ENCODE results near the gene CHTOP.
A peak's percentile ranks its signal among the peaks of the same experiment; 100 is the strongest.

Gene CHTOP

DNA sequence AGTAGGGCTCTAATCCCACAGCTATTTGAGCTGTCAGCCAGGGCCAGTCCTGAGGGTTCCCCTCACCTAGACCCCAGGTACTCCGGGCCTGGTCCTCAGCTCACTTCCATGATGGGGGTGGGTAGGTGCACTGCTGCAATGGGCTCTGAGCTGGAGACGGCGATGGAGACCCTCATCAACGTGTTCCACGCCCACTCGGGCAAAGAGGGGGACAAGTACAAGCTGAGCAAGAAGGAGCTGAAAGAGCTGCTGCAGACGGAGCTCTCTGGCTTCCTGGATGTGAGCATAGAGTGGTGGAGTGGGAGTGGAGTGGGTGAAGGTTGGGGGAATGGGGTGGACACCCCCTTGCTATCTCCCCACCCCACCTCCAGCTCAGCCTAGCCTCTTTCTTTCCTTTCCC, 3.5 kb upstream of the CHTOP start:
- Histone ChIP-seq H3K4me3 (ENCODE audit: low read depth, low read length) (no peak overlapping the region), H3K27ac (peak overlapping the region; percentile 79)

DNA sequence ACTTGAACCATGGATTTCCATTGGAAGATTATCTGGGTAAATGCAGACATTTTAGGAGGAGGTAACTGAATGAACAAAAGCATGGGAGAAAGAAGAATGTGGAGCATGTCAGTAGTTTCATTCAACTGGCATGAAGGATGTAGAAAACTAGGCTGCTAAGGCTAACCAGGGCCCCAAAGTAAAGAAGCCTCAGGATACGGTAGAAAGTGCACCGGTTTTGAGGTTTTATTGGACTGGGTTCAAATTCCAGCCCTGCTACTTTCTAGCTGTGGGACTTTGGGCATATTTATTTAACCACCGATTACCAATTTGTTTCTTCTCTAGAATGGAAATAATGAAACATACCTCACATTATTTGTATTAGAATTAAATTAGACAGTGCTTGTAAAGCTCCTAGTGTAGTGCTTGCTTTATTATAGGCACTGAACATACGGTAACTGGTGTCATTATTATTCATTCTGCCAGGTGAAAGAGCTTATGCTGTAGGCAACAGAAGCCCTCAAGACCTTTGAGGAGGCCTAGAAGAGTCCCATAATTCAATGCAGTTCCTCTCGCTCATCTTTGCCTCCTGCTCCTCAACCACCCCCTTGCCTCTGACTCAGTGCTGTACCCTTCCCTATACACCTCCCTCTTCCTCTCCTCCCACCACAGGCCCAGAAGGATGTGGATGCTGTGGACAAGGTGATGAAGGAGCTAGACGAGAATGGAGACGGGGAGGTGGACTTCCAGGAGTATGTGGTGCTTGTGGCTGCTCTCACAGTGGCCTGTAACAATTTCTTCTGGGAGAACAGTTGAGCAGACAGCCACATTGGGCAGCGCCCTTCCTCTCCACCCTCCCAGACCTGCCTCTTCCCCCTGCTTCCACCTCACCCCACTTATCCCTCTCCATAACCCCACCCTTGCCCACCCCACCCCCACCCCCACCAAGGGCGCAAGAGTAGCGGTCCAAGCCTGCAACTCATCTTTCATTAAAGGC, 2.5 kb upstream of the CHTOP start:
- DNase-seq, result no peak
- peak overlapping the region; percentile 79 for H3K27ac ChIP-seq
- H3K27me3 ChIP-seq (ENCODE audit: insufficient read depth, low read depth, severe bottlenecking), result no peaks in the 10 kb centered on the region
- H3K4me3 ChIP-seq (ENCODE audit: low read depth, low read length), result no peak overlapping the region
- peaks cover 6% of the 10 kb centered on the region for H3K9me3 ChIP-seq (ENCODE audit: severe bottlenecking)
- TF ChIP-seq, protein P1, sequence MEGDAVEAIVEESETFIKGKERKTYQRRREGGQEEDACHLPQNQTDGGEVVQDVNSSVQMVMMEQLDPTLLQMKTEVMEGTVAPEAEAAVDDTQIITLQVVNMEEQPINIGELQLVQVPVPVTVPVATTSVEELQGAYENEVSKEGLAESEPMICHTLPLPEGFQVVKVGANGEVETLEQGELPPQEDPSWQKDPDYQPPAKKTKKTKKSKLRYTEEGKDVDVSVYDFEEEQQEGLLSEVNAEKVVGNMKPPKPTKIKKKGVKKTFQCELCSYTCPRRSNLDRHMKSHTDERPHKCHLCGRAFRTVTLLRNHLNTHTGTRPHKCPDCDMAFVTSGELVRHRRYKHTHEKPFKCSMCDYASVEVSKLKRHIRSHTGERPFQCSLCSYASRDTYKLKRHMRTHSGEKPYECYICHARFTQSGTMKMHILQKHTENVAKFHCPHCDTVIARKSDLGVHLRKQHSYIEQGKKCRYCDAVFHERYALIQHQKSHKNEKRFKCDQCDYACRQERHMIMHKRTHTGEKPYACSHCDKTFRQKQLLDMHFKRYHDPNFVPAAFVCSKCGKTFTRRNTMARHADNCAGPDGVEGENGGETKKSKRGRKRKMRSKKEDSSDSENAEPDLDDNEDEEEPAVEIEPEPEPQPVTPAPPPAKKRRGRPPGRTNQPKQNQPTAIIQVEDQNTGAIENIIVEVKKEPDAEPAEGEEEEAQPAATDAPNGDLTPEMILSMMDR (IDR thresholded peaks at IDR 0.05; ENCODE audit: low read depth, low read length), result no peak
- peaks cover 34% of the 10 kb centered on the region for H3K36me3 ChIP-seq

More for the DNA sequence above, 3.5 kb upstream of the CHTOP start:
- Histone ChIP-seq H3K9me3 (ENCODE audit: severe bottlenecking) (peaks cover 6% of the 10 kb centered on the region), H3K27me3 (ENCODE audit: insufficient read depth, low read depth, severe bottlenecking) (no peaks in the 10 kb centered on the region), H3K36me3 (peaks cover 34% of the 10 kb centered on the region)
- no peak for DNase-seq
- TF ChIP-seq, protein P1 (IDR thresholded peaks at IDR 0.05; ENCODE audit: low read depth, low read length), result no peak

DNA sequence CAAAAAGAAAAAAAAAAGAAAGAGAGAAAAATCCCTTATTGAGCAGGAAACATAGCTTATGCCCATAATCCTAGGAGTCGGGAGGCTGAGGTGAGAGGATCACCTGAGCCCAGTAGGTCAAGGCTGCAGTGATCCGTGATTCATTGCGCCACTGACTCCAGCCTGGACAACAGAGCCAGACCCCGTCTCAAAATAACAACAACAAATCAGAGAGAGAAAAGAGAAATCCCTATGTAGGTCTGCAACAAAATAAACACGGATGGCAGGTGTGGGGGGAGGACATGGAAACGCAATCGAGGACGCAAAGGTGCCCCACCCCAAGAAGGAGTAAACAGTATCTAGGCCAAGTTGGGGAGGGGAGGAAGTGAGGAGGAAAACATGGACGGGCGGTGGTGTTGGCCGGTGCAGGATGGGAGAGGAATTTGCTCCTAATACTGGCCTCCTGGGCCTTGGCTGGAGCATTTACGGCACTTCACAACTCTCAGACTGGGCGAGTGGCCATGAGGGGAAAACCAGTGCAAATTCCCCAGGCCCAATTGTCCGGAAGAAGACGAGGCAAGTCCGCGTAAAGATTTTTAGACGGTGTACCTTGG, 609 bp upstream of the CHTOP start:
- H3K4me3 ChIP-seq (ENCODE audit: low read depth, low read length), result no peak overlapping the region
- H3K27me3 ChIP-seq (ENCODE audit: insufficient read depth, low read depth, severe bottlenecking), result no peaks in the 10 kb centered on the region
- TF ChIP-seq, protein P1 (IDR thresholded peaks at IDR 0.05; ENCODE audit: low read depth, low read length), result no peak
- DNase-seq, result no peak
- H3K9me3 ChIP-seq (ENCODE audit: severe bottlenecking), result peaks cover 6% of the 10 kb centered on the region
- H3K27ac ChIP-seq, result peak overlapping the region; percentile 99; the same call in 1 of the 2 replicates
- H3K36me3 ChIP-seq, result peaks cover 53% of the 10 kb centered on the region

DNA sequence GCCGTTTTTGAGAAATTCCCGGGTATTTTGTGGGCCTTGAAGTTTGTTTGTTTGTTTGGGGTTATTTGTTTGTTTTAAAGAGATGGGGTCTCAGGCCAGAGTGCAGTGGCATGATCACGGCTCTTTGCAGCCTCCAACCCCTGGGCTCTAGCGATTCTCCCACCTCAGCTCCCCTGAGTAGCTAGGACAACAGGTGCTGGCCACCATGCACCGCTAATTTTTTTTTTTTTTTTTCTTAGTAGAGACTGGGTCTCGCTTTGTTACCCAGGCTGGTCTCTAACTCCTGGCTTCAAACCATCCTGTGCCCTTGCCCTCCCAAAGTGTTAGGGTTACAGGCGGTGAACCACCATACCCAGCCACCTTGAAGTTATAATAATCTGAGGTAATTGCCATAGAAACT, 2.0 kb downstream of the CHTOP start:
- Histone ChIP-seq H3K9me3 (ENCODE audit: severe bottlenecking) (peaks cover 6% of the 10 kb centered on the region), H3K27me3 (ENCODE audit: insufficient read depth, low read depth, severe bottlenecking) (no peaks in the 10 kb centered on the region), H3K36me3 (peaks cover 79% of the 10 kb centered on the region), H3K27ac (peak overlapping the region; percentile 99), H3K4me3 (ENCODE audit: low read depth, low read length) (no peak overlapping the region)
- no peak for DNase-seq
- TF ChIP-seq, protein P1 (IDR thresholded peaks at IDR 0.05; ENCODE audit: low read depth, low read length), result no peak

DNA sequence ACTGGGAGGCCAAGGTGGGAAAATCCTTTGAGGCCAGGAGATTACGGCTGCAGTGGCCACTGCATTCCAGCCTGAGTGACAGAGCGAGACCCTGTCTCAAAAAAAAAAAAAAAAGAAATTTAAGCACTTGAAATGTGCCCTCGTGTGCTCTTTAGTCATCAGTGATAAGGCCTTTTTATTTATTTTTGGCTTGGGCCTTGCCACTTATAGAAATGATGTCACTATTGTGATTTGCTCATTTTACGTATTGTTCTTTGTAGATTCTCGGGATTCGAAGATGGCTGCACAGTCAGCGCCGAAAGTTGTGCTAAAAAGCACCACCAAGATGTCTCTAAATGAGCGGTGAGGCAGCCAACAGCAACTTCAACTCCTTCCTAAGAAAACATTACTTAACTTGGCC, 2.4 kb downstream of the CHTOP start:
- TF ChIP-seq, protein P1 (IDR thresholded peaks at IDR 0.05; ENCODE audit: low read depth, low read length), result no peak
- Histone ChIP-seq H3K4me3 (ENCODE audit: low read depth, low read length) (no peak overlapping the region), H3K27me3 (ENCODE audit: insufficient read depth, low read depth, severe bottlenecking) (no peaks in the 10 kb centered on the region), H3K27ac (peak overlapping the region; percentile 99), H3K36me3 (peaks cover 84% of the 10 kb centered on the region), H3K9me3 (ENCODE audit: severe bottlenecking) (peaks cover 6% of the 10 kb centered on the region)
- DNase-seq, result no peak
